GM10266 (cell line): ENCODE results near the gene UBE3C.
"Not testable (repeated sequence)": the region's sequence is repeated elsewhere in the genome, so short reads cannot be mapped to it uniquely, and the experiment has no call there.

Experiments used
- DNase-seq: peaks from one replicate; pipeline ENCODE4 v3.0.0; 2012; ENCODE audit errors: extremely low spot score
- CTCF ChIP-seq: IDR thresholded peaks from 2 replicates; pipeline ENCODE4 v1.5.1; 2012; ENCODE audit warnings: mild to moderate bottlenecking, low read depth; ENCODE audit not compliant: control insufficient read depth, insufficient read depth; ENCODE audit errors: missing control alignments

The UBE3C gene

GRCh38 chr7:157138424-157139110, at the start of gene UBE3C:
UBE3C (plus strand) TSS chr7:157138926; CDS start chr7:157139273, 347 bp downstream.
- TF ChIP-seq CTCF, result no peak

GRCh38 chr7:157089100-157089610, 49.6 kb upstream of the UBE3C start:
- TF ChIP-seq CTCF, result no peak
- DNase-seq, result no peak

More at GRCh38 chr7:157138424-157139110, at the start of gene UBE3C:
- DNase-seq, result peak; percentile 98

DNA sequence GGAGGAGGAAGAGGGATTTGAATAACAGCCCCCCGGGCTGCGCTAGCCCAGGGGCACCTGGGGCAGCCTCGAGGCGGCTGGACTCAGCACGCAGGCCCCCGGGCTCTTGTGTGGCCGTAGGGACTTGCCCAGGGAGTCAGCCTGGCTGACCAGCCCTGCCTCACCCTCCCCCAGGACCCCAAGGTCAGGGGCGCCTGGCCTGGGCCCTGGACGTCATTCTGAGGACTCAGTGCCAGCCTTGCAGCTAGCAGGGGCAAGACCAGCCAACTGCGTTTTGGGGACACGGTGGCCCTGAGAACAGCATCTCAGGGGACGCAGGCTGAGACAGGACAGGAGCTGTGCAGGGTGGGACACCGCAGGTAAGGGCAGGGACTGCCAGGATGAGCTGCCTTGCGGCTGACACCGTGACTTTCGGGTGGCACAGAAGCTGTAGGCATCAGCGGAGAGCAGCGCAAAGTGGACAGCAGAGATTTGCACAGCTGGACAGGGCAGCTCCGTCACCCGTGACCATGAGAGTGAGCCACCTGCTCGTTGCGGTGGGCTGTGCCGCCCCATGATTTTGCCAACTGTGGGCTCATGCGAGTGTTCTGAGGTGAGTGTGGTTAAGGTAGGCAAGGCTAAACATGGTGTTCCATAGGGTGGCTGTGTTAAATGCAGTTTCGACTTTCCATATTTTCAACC, 48.1 kb upstream of the UBE3C start:
- DNase-seq, result no peak
- no peak for TF ChIP-seq CTCF

- no peak for DNase-seq
- TF ChIP-seq CTCF, result no peak
These were observed 42.3 kb upstream of the UBE3C start for GRCh38 chr7:157096286-157097055.

- no peak for TF ChIP-seq CTCF
- no peak for DNase-seq
These were observed 41.7 kb upstream of the UBE3C start for GRCh38 chr7:157097056-157097329.

GRCh38 chr7:157097569-157097968, 41.2 kb upstream of the UBE3C start:
- TF ChIP-seq CTCF, result no peak
- no peak for DNase-seq

GRCh38 chr7:157100005-157100404, 38.7 kb upstream of the UBE3C start:
- DNase-seq, result not testable (repeated sequence)

DNA sequence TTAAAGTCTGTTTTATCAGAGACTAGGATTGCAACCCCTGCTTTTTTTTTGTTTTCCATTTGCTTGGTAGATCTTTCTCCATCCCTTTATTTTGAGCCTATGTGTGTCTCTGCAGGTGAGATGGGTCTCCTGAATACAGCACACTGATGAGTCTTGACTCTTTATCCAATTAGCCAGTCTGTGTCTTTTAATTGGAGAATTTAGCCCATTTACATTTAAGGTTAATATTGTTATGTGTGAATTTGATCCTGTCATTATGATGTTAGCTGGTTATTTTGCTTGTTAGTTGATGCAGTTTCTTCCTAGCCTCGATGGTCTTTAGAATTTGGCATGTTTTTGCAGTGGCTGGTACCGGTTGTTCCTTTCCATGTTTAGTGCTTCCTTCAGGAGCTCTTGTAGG, 35.1 kb upstream of the UBE3C start:
- DNase-seq, result not testable (repeated sequence)
